Uterus (tissue), 2 donors: ENCODE measurements around the gene RPS6KL1.

Experiments used
- CTCF ChIP-seq, 4 experiments: fragments of 200-600 bp in 2 of 4; fragments of 450-650 bp in 2 of 4; sonication (generic) in 2 of 4; IDR thresholded peaks; one replicate each; pipeline ENCODE4 v1.5.1; 2016 to 2019; ENCODE audit warnings: antibody characterized with exemption in 4 of 4, mild to moderate bottlenecking in 2 of 4, moderate library complexity in 1 of 4
- POLR2A ChIP-seq, 2 donors: fragments of 450-650 bp; IDR thresholded peaks; one replicate each; pipeline ENCODE4 v1.6.1; 2016; ENCODE audit warnings: antibody characterized with exemption in 2 of 2, mild to moderate bottlenecking in 1 of 2, moderate library complexity in 1 of 2

DNA sequence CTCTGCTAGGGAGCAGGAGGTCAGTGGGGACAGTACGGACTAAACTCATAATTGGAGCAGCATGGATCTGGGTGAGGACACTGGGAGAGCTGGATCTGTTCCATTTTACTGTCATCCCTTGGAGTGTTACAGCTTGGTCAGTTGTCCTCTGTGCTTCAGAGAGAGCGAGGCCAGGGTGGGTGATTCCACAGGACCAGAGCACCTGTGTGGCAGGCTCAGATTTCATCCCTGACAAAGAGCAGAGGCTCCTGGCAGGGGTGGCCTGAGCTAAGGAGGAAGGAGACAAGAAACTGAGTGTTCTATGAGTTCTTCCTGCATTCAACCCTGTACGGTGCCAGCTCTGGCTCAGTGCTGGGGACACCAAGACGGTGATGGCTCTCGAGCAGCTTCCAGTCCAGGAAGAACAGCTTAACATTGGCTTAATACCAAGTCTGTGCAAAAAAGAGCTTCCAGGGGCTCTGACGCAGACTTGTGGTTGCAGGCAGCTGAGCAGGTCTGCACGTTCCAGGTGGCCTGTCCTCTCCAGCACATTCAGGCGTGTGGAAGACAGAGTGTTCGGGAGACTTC, 40.7 kb upstream of the RPS6KL1 start:
- TF ChIP-seq POLR2A (IDR thresholded peaks at IDR 0.05) = no peak
- TF ChIP-seq CTCF (IDR thresholded peaks at IDR 0.05) = no peak
